ENCODE results near the gene FBN1. TPM values are rescaled to one million over a fixed set of nuclear protein-coding genes. Genes with fewer than 3 reads are reported as not detected.

The FBN1 gene
- polyA plus RNA-seq, 1 experiment: 565 TPM

- no peak overlapping the region for H3K4me3 ChIP-seq (ENCODE audit: low read depth, low read length)
- no peak for DNase-seq (ENCODE audit: low read depth)
- TF ChIP-seq CTCF (IDR thresholded peaks at IDR 0.05; ENCODE audit: insufficient read depth, low read depth, low read length): no peak
- POLR2A ChIA-PET: no interaction called here
- CTCF ChIA-PET: interaction anchor here (0.8 to 1.5 kb wide), 2 partner anchors 12 to 174 kb away, joined by 3 read pairs; no protein-coding TSS in a partner anchor
- no peaks in the 10 kb centered on the region for H3K27me3 ChIP-seq (ENCODE audit: control insufficient read depth, insufficient read depth, low read length)
- peaks cover 14% of the 10 kb centered on the region for H3K36me3 ChIP-seq (ENCODE audit: control insufficient read depth, insufficient read depth, low read length)
Observed at GRCh38 chr15:48532946-48533345, 112.6 kb downstream of the FBN1 start.

DNA sequence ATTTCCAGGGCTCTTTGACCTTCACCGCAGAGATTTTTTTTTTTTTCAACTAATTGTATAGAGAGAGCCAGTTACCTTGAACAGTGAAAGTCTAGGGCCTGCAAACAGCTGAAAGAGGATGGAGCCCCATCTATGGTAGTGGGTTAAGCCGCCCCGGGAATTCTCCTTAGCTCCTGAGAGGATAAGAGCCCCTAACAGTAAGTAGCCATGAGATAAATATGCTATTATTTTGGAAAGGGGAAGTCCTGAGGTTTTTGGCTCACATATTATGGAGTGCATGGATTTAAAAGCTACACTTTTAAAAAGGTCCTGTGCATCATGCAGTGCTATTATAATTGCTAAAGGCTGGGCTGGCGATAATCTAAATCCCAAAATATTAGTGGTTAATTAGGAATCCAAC lies 115.0 kb downstream of the FBN1 start:
- Histone ChIP-seq H3K36me3 (ENCODE audit: control insufficient read depth, insufficient read depth, low read length) (peaks cover 19% of the 10 kb centered on the region), H3K27me3 (ENCODE audit: control insufficient read depth, insufficient read depth, low read length) (no peaks in the 10 kb centered on the region), H3K4me3 (ENCODE audit: low read depth, low read length) (no peak overlapping the region)
- CTCF ChIA-PET: no interaction called here
- no peak for DNase-seq (ENCODE audit: low read depth)
- TF ChIP-seq CTCF (IDR thresholded peaks at IDR 0.05; ENCODE audit: insufficient read depth, low read depth, low read length): no peak
- POLR2A ChIA-PET: no interaction called here

DNA sequence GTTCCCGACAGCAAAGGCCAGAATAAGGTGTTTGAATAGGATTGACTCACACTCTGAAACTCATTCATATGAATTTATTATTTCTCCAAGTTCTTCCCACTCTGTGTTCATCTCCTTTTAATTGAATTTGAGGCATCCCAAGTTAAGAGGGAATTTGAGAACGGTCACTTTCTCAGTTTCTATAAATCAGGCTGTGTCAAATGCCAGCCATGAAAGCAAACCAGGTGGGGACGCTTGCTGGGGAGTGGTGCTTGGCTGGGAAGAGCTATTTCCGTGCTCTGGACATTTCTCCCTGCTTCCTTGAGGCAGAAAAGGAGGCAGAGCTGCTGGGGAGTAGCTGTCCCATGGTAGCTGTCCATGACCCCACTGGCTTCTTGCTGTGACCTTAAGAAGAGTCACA lies 116.6 kb downstream of the FBN1 start:
- TF ChIP-seq CTCF (IDR thresholded peaks at IDR 0.05; ENCODE audit: insufficient read depth, low read depth, low read length): no peak
- Histone ChIP-seq H3K36me3 (ENCODE audit: control insufficient read depth, insufficient read depth, low read length) (peaks cover 20% of the 10 kb centered on the region), H3K4me3 (ENCODE audit: low read depth, low read length) (no peak overlapping the region), H3K27me3 (ENCODE audit: control insufficient read depth, insufficient read depth, low read length) (no peaks in the 10 kb centered on the region)
- no peak for DNase-seq (ENCODE audit: low read depth)
- ChIA-PET CTCF (interaction anchor here (1.6 kb wide), 1 partner anchor 14 kb away, joined by 5 read pairs; no protein-coding TSS in a partner anchor), POLR2A (no interaction called here)

GRCh38 chr15:48527517-48527916 lies 118.0 kb downstream of the FBN1 start:
- ChIA-PET CTCF (interaction anchor here (1.0 kb wide), 1 partner anchor 10 kb away, joined by 3 read pairs; no protein-coding TSS in a partner anchor), POLR2A (no interaction called here)
- Histone ChIP-seq H3K27me3 (ENCODE audit: control insufficient read depth, insufficient read depth, low read length) (no peaks in the 10 kb centered on the region), H3K36me3 (ENCODE audit: control insufficient read depth, insufficient read depth, low read length) (peaks cover 22% of the 10 kb centered on the region), H3K4me3 (ENCODE audit: low read depth, low read length) (no peak overlapping the region)
- no peak for DNase-seq (ENCODE audit: low read depth)
- no peak for TF ChIP-seq CTCF (IDR thresholded peaks at IDR 0.05; ENCODE audit: insufficient read depth, low read depth, low read length)

- Histone ChIP-seq H3K36me3 (ENCODE audit: control insufficient read depth, insufficient read depth, low read length) (peaks cover 16% of the 10 kb centered on the region), H3K27me3 (ENCODE audit: control insufficient read depth, insufficient read depth, low read length) (no peaks in the 10 kb centered on the region), H3K4me3 (ENCODE audit: low read depth, low read length) (no peak overlapping the region)
- ChIA-PET CTCF (no interaction called here), POLR2A (no interaction called here)
- TF ChIP-seq CTCF (IDR thresholded peaks at IDR 0.05; ENCODE audit: insufficient read depth, low read depth, low read length): no peak
- DNase-seq (ENCODE audit: low read depth): no peak
Observed at GRCh38 chr15:48522911-48523310, 122.6 kb downstream of the FBN1 start.
